Measurements from ENCODE around the gene TUBGCP2. TPM values are rescaled to one million over a fixed set of nuclear protein-coding genes. Genes with fewer than 3 reads are reported as not detected.

TUBGCP2 gene
- total RNA-seq, 1 experiment from 2014 or later: 93.7 TPM

GRCh38 chr10:133281084-133281483 lies 27.6 kb downstream of the TUBGCP2 start:
- ATAC-seq: no peak
- H3K27ac ChIP-seq (ENCODE audit: low read length): no peak overlapping the region
- H3K9me3 ChIP-seq (ENCODE audit: control insufficient read depth, insufficient read depth, low read depth, low read length): no peaks in the 10 kb centered on the region
- CTCF ChIA-PET: no interaction called here
- H3K4me3 ChIP-seq (ENCODE audit: low read depth in 2 of 2, low read length in 2 of 2): no peak overlapping the region
- intact Hi-C loops (cut with micrococcal nuclease; ENCODE audit: unreplicated experiment) (no loop called here), in situ Hi-C loops (cut with HindIII; ENCODE audit: low pct_unique_long_range_greater_than_20kb, low sequenced_read_pairs) (no loop called here)
- TF ChIP-seq TCF7L2 (IDR thresholded peaks at IDR 0.05; ENCODE audit: low read depth, low read length) (no peak), CTCF (IDR thresholded peaks at IDR 0.05) (no peak), REST (IDR thresholded peaks at IDR 0.05; ENCODE audit: insufficient read depth in 1 of 2, low read depth in 2 of 2, low read length in 1 of 2) (no peak), POLR2AphosphoS5 (IDR thresholded peaks at IDR 0.05; ENCODE audit: low read depth, low read length) (no peak), SIN3A (IDR thresholded peaks at IDR 0.05; ENCODE audit: borderline replicate concordance, insufficient read depth, low read depth, low read length) (no peak)
- POLR2A ChIA-PET: no interaction called here
- BruUV-seq (replicated peaks): no TSS peak
- H3K27me3 ChIP-seq (ENCODE audit: control insufficient read depth, insufficient read depth, low read length): no peaks in the 10 kb centered on the region
- peaks cover 2% of the 10 kb centered on the region for H3K36me3 ChIP-seq (ENCODE audit: control insufficient read depth, insufficient read depth, low read length)
- peaks cover 30% of the 10 kb centered on the region for H3K4me1 ChIP-seq (ENCODE audit: control insufficient read depth, insufficient read depth, low read length)
- DNase-seq (ENCODE audit: low read depth, low spot score): no peak

GRCh38 chr10:133280391-133281059 lies 28.1 kb downstream of the TUBGCP2 start:
- no peaks in the 10 kb centered on the region; the same call in 1 of the 2 replicates for H3K36me3 ChIP-seq (ENCODE audit: control insufficient read depth, insufficient read depth, low read length)

More at GRCh38 chr10:133280391-133281059, 28.1 kb downstream of the TUBGCP2 start:
- no TSS peak for BruUV-seq (replicated peaks)
- Histone ChIP-seq H3K4me3 (ENCODE audit: low read depth in 2 of 2, low read length in 2 of 2) (no peak overlapping the region), H3K27ac (ENCODE audit: low read length) (no peak overlapping the region), H3K9me3 (ENCODE audit: control insufficient read depth, insufficient read depth, low read depth, low read length) (no peaks in the 10 kb centered on the region), H3K4me1 (ENCODE audit: control insufficient read depth, insufficient read depth, low read length) (peaks cover 36% of the 10 kb centered on the region), H3K27me3 (ENCODE audit: control insufficient read depth, insufficient read depth, low read length) (no peaks in the 10 kb centered on the region)
- POLR2A ChIA-PET: no interaction called here
- in situ Hi-C loops (cut with HindIII; ENCODE audit: low pct_unique_long_range_greater_than_20kb, low sequenced_read_pairs) (no loop called here), intact Hi-C loops (cut with micrococcal nuclease; ENCODE audit: unreplicated experiment) (no loop called here)
- CTCF ChIA-PET: no interaction called here
- DNase-seq (ENCODE audit: low read depth, low spot score): no peak
- no peak for TF ChIP-seq TCF7L2 (IDR thresholded peaks at IDR 0.05; ENCODE audit: low read depth, low read length)
- no peak for TF ChIP-seq SIN3A (IDR thresholded peaks at IDR 0.05; ENCODE audit: borderline replicate concordance, insufficient read depth, low read depth, low read length)
- TF ChIP-seq CTCF (IDR thresholded peaks at IDR 0.05): no peak
- no peak for TF ChIP-seq REST (IDR thresholded peaks at IDR 0.05; ENCODE audit: insufficient read depth in 1 of 2, low read depth in 2 of 2, low read length in 1 of 2)
- TF ChIP-seq POLR2AphosphoS5 (IDR thresholded peaks at IDR 0.05; ENCODE audit: low read depth, low read length): no peak
- no peak for ATAC-seq
